Left renal pelvis (tissue), 4 donors: ENCODE results near the gene RBM34. TPM values are rescaled to one million over a fixed set of nuclear protein-coding genes. Genes with fewer than 3 reads are reported as not detected.
"Not testable (repeated sequence)": the region's sequence is repeated elsewhere in the genome, so short reads cannot be mapped to it uniquely, and the experiment has no call there.

Experiments
- DNase-seq, 4 donors: peaks; one replicate each; pipeline ENCODE4 v3.0.0-alpha.2; 2013; ENCODE audit warnings: low read depth in 4 of 4, low spot score in 3 of 4
- polyA plus RNA-seq, 4 donors: library from polyadenylated mRNA; unstranded; fragments of 120-200 nt; gene quantifications; one replicate each; pipeline ENCODE4 v1.2.1, GENCODE V29; 2013; ENCODE audit not compliant: insufficient read length in 4 of 4

The RBM34 gene
- polyA plus RNA-seq, 4 donors = 56.7 to 90.0 (median 77.7) TPM

GRCh38 chr1:235093013-235093695, 67.9 kb downstream of the RBM34 start:
- DNase-seq = no peak

DNA sequence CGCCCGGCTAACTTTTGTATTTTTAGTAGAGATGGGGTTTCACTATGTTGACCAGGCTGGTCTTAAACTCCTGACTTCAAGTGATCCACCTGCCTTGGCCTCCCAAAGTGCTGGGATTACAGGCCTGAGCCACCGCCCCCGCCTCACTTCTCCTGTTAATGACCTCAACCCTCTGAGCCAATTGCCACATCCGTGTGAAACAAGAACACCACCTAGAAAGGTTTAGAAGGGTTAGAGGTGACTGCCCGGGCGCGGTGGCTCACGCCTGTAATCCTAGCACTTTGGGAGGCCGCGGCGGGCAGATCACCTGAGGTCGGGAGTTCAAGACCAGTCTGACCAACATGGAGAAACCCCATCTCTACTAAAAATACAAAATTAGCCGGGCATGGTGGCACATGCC, 68.6 kb downstream of the RBM34 start:
- not testable (repeated sequence) for DNase-seq

GRCh38 chr1:235092045-235092406, 69.0 kb downstream of the RBM34 start:
- DNase-seq = not testable (repeated sequence)

- DNase-seq = not testable (repeated sequence)
Observed at GRCh38 chr1:235091319-235092044, 69.6 kb downstream of the RBM34 start.

DNA sequence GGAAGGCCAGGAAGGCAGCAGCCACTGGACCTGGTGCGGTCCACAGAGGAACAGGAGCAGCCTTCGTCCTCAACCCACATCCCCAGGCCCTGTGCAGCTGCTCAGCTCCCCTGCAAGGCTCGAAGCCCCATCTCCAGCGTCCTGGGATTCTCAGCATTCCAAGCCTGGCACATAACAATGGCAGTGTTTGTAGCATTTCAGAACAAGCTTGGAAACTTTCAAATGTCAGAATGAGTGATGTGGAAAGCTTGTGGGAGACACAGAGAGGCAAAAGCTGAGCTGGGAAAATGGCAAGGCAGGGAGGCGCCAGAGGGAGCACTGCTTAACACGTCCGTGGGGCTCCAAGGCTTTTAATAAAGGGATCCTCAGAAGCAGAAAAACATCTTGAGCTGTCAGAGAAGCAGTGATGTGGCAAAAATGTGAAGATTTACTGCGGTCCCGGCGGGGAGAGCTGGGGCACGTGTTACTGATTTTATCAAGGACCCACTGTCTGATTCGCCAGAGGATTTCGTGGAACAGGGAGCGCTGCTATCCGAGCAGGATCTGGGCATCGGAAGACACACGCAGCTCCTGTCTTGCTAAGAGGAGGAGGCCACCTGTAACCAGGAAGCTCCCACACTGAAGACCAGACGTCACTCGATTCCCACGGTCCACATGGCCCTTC, 70.5 kb downstream of the RBM34 start:
- DNase-seq = no peak

- DNase-seq = no peak
Observed at GRCh38 chr1:235088907-235089306, 72.1 kb downstream of the RBM34 start.

GRCh38 chr1:235088430-235088829, 72.6 kb downstream of the RBM34 start:
- DNase-seq = no peak

DNA sequence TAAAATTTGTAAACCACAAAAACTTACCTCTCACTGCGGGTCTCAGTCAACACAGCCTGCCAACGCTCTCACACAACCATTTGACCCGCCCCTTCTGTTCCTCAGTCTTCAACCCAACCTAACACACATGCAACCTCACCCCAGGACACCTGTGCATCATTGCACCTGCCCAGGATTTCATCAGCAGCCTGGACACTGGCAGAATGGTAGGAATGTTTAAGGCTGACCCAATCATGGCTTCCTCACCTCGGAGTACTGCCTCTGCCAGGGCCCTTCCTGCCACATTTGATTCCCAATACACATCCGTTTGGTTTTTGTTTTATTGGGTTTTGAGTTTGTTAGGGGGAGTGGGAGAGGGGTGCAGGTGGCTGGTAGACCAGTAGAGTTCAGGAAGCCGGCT, 73.1 kb downstream of the RBM34 start:
- DNase-seq = no peak

- DNase-seq = not testable (repeated sequence)
Observed at GRCh38 chr1:235085411-235086117, 75.5 kb downstream of the RBM34 start.

Other genes starting within 250 kb of the RBM34 start
- 100 to 1,000 TPM; 160 to 242 (median 210) TPM for gene TOMM20, start 32.4 kb downstream of the RBM34 start, polyA plus RNA-seq
- 10 to 100 TPM; 42.6 to 57.0 (median 49.4) TPM for gene ARID4B, start 166.9 kb upstream of the RBM34 start, polyA plus RNA-seq
- 10 to 100 TPM; 54.1 to 66.3 (median 61.1) TPM for gene GGPS1, start 167.3 kb upstream of the RBM34 start, polyA plus RNA-seq
- gene TBCE, start 206.2 kb upstream of the RBM34 start, polyA plus RNA-seq = 10 to 100 TPM; 46.3 to 68.0 (median 61.1) TPM